ENCODE results near the gene SPTSSB.

Gene SPTSSB

GRCh38 chr3:161305095-161305991 lies 66.0 kb downstream of the SPTSSB start:
- H3K36me3 Mint-ChIP-seq (ENCODE audit: low read depth) = no peaks in the 10 kb centered on the region

GRCh38 chr3:161296814-161297213 lies 74.5 kb downstream of the SPTSSB start:
- no peaks in the 10 kb centered on the region for H3K4me1 Mint-ChIP-seq
- no peak for TF ChIP-seq CTCF (IDR thresholded peaks at IDR 0.05; ENCODE audit: unreplicated experiment in 3 of 3)
- H3K27me3 Mint-ChIP-seq (ENCODE audit: low read depth) = peaks cover 3% of the 10 kb centered on the region
- H3K27ac Mint-ChIP-seq = no peak overlapping the region
- H3K36me3 Mint-ChIP-seq (ENCODE audit: low read depth) = peaks cover 9% of the 10 kb centered on the region
- peaks cover 19% of the 10 kb centered on the region for H3K9me3 Mint-ChIP-seq
- no peak overlapping the region for H3K4me3 Mint-ChIP-seq

More at GRCh38 chr3:161305095-161305991, 66.0 kb downstream of the SPTSSB start:
- Mint-ChIP-seq H3K27me3 (ENCODE audit: low read depth) (no peaks in the 10 kb centered on the region), H3K4me1 (no peaks in the 10 kb centered on the region), H3K9me3 (peaks cover 13% of the 10 kb centered on the region), H3K27ac (no peak overlapping the region), H3K4me3 (no peak overlapping the region)
- TF ChIP-seq CTCF (IDR thresholded peaks at IDR 0.05; ENCODE audit: unreplicated experiment in 3 of 3) = peak; percentile 41 to 56 (median 55)

- Mint-ChIP-seq H3K4me3 (no peak overlapping the region), H3K36me3 (ENCODE audit: low read depth) (peaks cover 9% of the 10 kb centered on the region), H3K4me1 (no peaks in the 10 kb centered on the region), H3K27me3 (ENCODE audit: low read depth) (peaks cover 3% of the 10 kb centered on the region), H3K9me3 (peaks cover 16% of the 10 kb centered on the region), H3K27ac (no peak overlapping the region)
- no peak for TF ChIP-seq CTCF (IDR thresholded peaks at IDR 0.05; ENCODE audit: unreplicated experiment in 3 of 3)
These were observed 76.0 kb downstream of the SPTSSB start for GRCh38 chr3:161295325-161295724.
